Spleen (tissue), 11 donors: Measurements from ENCODE around the gene DNAJC7. TPM values are rescaled to one million over a fixed set of nuclear protein-coding genes. Genes with fewer than 3 reads are reported as not detected.

Experiments
- DNase-seq: peaks from one replicate; pipeline ENCODE4 v3.0.0-alpha.2; 2020
- H3K27ac ChIP-seq, 8 donors: fragments of 200-600 bp; sonication (generic) in 7 of 8; 1 replicate in 4 of 8; 2 replicates in 4 of 8; pipeline versions ENCODE4 v1.5.0 to v1.8.0; 2016 to 2021; ENCODE audit warnings: inconsistent platforms in 4 of 8, mild to moderate bottlenecking in 4 of 8, moderate library complexity in 1 of 8
- H3K27me3 ChIP-seq, 7 donors: fragments of 200-600 bp; sonication (generic) in 6 of 7; replicated peaks in 1 of 7; 1 replicate in 4 of 7; 2 replicates in 3 of 7; pipeline versions ENCODE4 v1.5.0 to v1.8.0; 2016 to 2021; ENCODE audit warnings: inconsistent platforms in 3 of 7, mild to moderate bottlenecking in 1 of 7
- H3K36me3 ChIP-seq, 6 donors: fragments of 200-600 bp; sonication (generic) in 5 of 6; 1 replicate in 4 of 6; 2 replicates in 2 of 6; pipeline versions ENCODE4 v1.5.0 to v1.8.0; 2016 to 2021; ENCODE audit warnings: inconsistent platforms in 2 of 6
- H3K4me1 ChIP-seq, 6 donors: fragments of 200-600 bp; sonication (generic) in 5 of 6; 1 replicate in 3 of 6; 2 replicates in 3 of 6; pipeline versions ENCODE4 v1.5.0 to v1.8.0; 2016 to 2021; ENCODE audit warnings: inconsistent platforms in 3 of 6
- H3K4me3 ChIP-seq, 8 donors: fragments of 200-600 bp; sonication (generic) in 7 of 8; 1 replicate in 4 of 8; 2 replicates in 4 of 8; pipeline versions ENCODE4 v1.5.0 to v1.8.0; 2016 to 2021; ENCODE audit warnings: inconsistent platforms in 4 of 8, mild to moderate bottlenecking in 4 of 8, moderate library complexity in 2 of 8
- H3K9me3 ChIP-seq, 8 donors: fragments of 200-600 bp; sonication (generic) in 7 of 8; 1 replicate in 4 of 8; 2 replicates in 4 of 8; pipeline versions ENCODE4 v1.5.0 to v1.8.0; 2016 to 2021; ENCODE audit warnings: inconsistent platforms in 4 of 8
- CTCF ChIP-seq, 11 experiments: fragments of 200-600 bp in 7 of 11; fragments of 450-650 bp in 4 of 11; sonication (generic) in 4 of 11; IDR thresholded peaks in 8 of 11; conservative IDR thresholded peaks in 3 of 11; 1 replicate in 7 of 11; 2 replicates in 4 of 11; pipeline versions ENCODE4 v1.4.0 to v1.8.0; 2016 to 2021; ENCODE audit warnings: antibody characterized with exemption in 11 of 11, inconsistent platforms in 4 of 11, mild to moderate bottlenecking in 1 of 11
- POLR2A ChIP-seq, 3 donors: fragments of 450-650 bp; IDR thresholded peaks; one replicate each; pipeline ENCODE4 v1.5.1; 2017; ENCODE audit warnings: antibody characterized with exemption in 3 of 3, mild to moderate bottlenecking in 1 of 3
- POLR2AphosphoS5 ChIP-seq, 3 donors: sonication (generic); formaldehyde crosslinking; IDR thresholded peaks; one replicate each; pipeline ENCODE4 v1.5.1; 2017; ENCODE audit warnings: antibody characterized with exemption in 3 of 3
- WGBS, 5 donors: extraction: QIAGEN DNeasy Blood & Tissue Kit in 3 of 5; methylation state at CpG; one replicate each; pipeline versions ENCODE4 v1.1.5 to v1.1.7; 2013 to 2018; 5-methylcytosine and 5-hydroxymethylcytosine counted together
- intact Hi-C: fragments of 100-400 bp; cut with DNase I; formaldehyde crosslinking; loops from one replicate; pipeline ENCODE4 v1.15.0; 2023; ENCODE audit warnings: low total_unique reads
- polyA plus RNA-seq, 3 donors: library from polyadenylated mRNA; stranded (reverse); fragments of 200-250 nt; gene quantifications; one replicate each; pipeline ENCODE4 v1.2.1, GENCODE V29; 2013
- total RNA-seq, 7 donors: library from RNA; depleted of rRNA in 3 of 7; stranded (reverse); fragments of >200 nt in 3 of 7; fragmentation: NEBNext Ultra II Directional in 4 of 7; extraction: Animal tissue kit (Norgen Biotek cat#: 25700) in 4 of 7; gene quantifications; one replicate each; pipeline versions ENCODE4 v1.1.0 to v1.2.1, GENCODE V29; 2016 to 2021
- donor health status: healthy with polysubstance abuse.
- donor health status: DM: no; HTN: no; CAD: no; lungs with moderate emphysema.
- donor health status: DM: no; HTN: no; CAD: no.
- donor health status: Bipolar disorder and iron deficiency.
- donor health status: healthy.
- donor health status: DM: no; HTN: no; CAD: no.
- donor health status: DM: yes; HTN: yes; CAD: no.

DNAJC7 gene
- total and polyA plus RNA-seq, 10 donors, result 60.6 to 108 (median 79.2) TPM

- Histone ChIP-seq H3K36me3 (no peaks in the 10 kb centered on the region), H3K4me3 (no peak overlapping the region), H3K9me3 (no peaks in the 10 kb centered on the region), H3K27me3 (no peaks in the 10 kb centered on the region), H3K4me1 (no peaks in the 10 kb centered on the region), H3K27ac (no peak overlapping the region)
- DNase-seq, result no peak
- 90 to 95% (median 91%) methylated on average over 3 of the region's 3 CpGs for WGBS, 5 donors
- TF ChIP-seq CTCF (IDR thresholded peaks at IDR 0.05 in 8 of 11, conservative IDR thresholded peaks at IDR 0.05 in 3 of 11), result no peak
- no peak for TF ChIP-seq POLR2AphosphoS5 (IDR thresholded peaks at IDR 0.05)
- TF ChIP-seq POLR2A (IDR thresholded peaks at IDR 0.05), result no peak
- intact Hi-C loops, result no loop called here
These were observed 73.7 kb downstream of the DNAJC7 start for GRCh38 chr17:41943492-41943891.

GRCh38 chr17:41942626-41943373 lies 74.4 kb downstream of the DNAJC7 start:
- no peak overlapping the region for H3K4me3 ChIP-seq
- WGBS, 5 donors, result 92 to 97% (median 95%) methylated on average over 8 of the region's 8 CpGs
- no peak for DNase-seq
- no peaks in the 10 kb centered on the region for H3K27me3 ChIP-seq
- H3K9me3 ChIP-seq, result no peaks in the 10 kb centered on the region
- TF ChIP-seq POLR2A (IDR thresholded peaks at IDR 0.05) (no peak), POLR2AphosphoS5 (IDR thresholded peaks at IDR 0.05) (no peak), CTCF (IDR thresholded peaks at IDR 0.05 in 8 of 11, conservative IDR thresholded peaks at IDR 0.05 in 3 of 11) (no peak)
- H3K27ac ChIP-seq, result no peak overlapping the region
- intact Hi-C loops, result no loop called here
- no peaks in the 10 kb centered on the region for H3K36me3 ChIP-seq
- H3K4me1 ChIP-seq, result no peaks in the 10 kb centered on the region

- no peak for DNase-seq
- Histone ChIP-seq H3K27me3 (no peaks in the 10 kb centered on the region), H3K4me1 (no peaks in the 10 kb centered on the region), H3K36me3 (no peaks in the 10 kb centered on the region), H3K27ac (no peak overlapping the region), H3K9me3 (no peaks in the 10 kb centered on the region), H3K4me3 (no peak overlapping the region)
- WGBS, 5 donors, result 88 to 96% (median 93%) methylated on average over 5 of the region's 5 CpGs
- intact Hi-C loops, result no loop called here
- no peak for TF ChIP-seq POLR2A (IDR thresholded peaks at IDR 0.05)
- no peak for TF ChIP-seq POLR2AphosphoS5 (IDR thresholded peaks at IDR 0.05)
- TF ChIP-seq CTCF (IDR thresholded peaks at IDR 0.05 in 8 of 11, conservative IDR thresholded peaks at IDR 0.05 in 3 of 11), result no peak
These were observed 76.1 kb downstream of the DNAJC7 start for GRCh38 chr17:41941168-41941567.

GRCh38 chr17:41939693-41940090 lies 77.5 kb downstream of the DNAJC7 start:
- H3K36me3 ChIP-seq, result no peaks in the 10 kb centered on the region
- H3K4me1 ChIP-seq, result no peaks in the 10 kb centered on the region
- intact Hi-C loops, result no loop called here
- H3K4me3 ChIP-seq, result no peak overlapping the region
- H3K27ac ChIP-seq, result no peak overlapping the region
- H3K9me3 ChIP-seq, result no peaks in the 10 kb centered on the region
- no peaks in the 10 kb centered on the region for H3K27me3 ChIP-seq
- TF ChIP-seq POLR2A (IDR thresholded peaks at IDR 0.05) (no peak), POLR2AphosphoS5 (IDR thresholded peaks at IDR 0.05) (no peak), CTCF (IDR thresholded peaks at IDR 0.05 in 8 of 11, conservative IDR thresholded peaks at IDR 0.05 in 3 of 11) (no peak)
- DNase-seq, result no peak
- 87 to 96% (median 93%) methylated on average over 6 of the region's 6 CpGs for WGBS, 5 donors
